GM19452 (cell line): ENCODE data around the gene MAS1.
"Not testable (repeated sequence)": the region's sequence is repeated elsewhere in the genome, so short reads cannot be mapped to it uniquely, and the experiment has no call there.

Experiments
- ATAC-seq: cut with Tn5 transposase; IDR thresholded peaks from one replicate; pipeline ENCODE4 v1.9.1; 2021; ENCODE audit not compliant: unreplicated experiment

MAS1 gene

GRCh38 chr6:159915397-159915796, 24.6 kb downstream of the MAS1 start:
- ATAC-seq = no peak

GRCh38 chr6:159916237-159916636, 25.4 kb downstream of the MAS1 start:
- no peak for ATAC-seq

GRCh38 chr6:159916752-159917151, 26.0 kb downstream of the MAS1 start:
- no peak for ATAC-seq

GRCh38 chr6:159919011-159919511, 28.3 kb downstream of the MAS1 start:
- no peak for ATAC-seq

GRCh38 chr6:159919800-159920199, 29.0 kb downstream of the MAS1 start:
- no peak for ATAC-seq

- not testable (repeated sequence) for ATAC-seq
These were observed 33.4 kb downstream of the MAS1 start for GRCh38 chr6:159924150-159924549.

- no peak for ATAC-seq
These were observed 35.9 kb downstream of the MAS1 start for GRCh38 chr6:159926542-159927203.

GRCh38 chr6:159929819-159930218, 39.0 kb downstream of the MAS1 start:
- peak; percentile 32 for ATAC-seq

GRCh38 chr6:159931112-159931511, 40.3 kb downstream of the MAS1 start:
- ATAC-seq = peak; percentile 92

GRCh38 chr6:159931846-159932245, 41.1 kb downstream of the MAS1 start:
- peak; percentile 10 for ATAC-seq

- no peak for ATAC-seq
These were observed 42.3 kb downstream of the MAS1 start for GRCh38 chr6:159933077-159933476.

- ATAC-seq = no peak
These were observed 43.4 kb downstream of the MAS1 start for GRCh38 chr6:159934181-159934580.

- ATAC-seq = no peak
These were observed 44.3 kb downstream of the MAS1 start for GRCh38 chr6:159935065-159935464.

GRCh38 chr6:159935633-159936032, 44.8 kb downstream of the MAS1 start:
- no peak for ATAC-seq

GRCh38 chr6:159939591-159940016, 48.8 kb downstream of the MAS1 start:
- ATAC-seq = no peak
